Mesenchymal stem cell (in vitro differentiated cells and primary cell): ENCODE data around the gene EML2.

Experiments
- DNase-seq: peaks from one replicate; pipeline ENCODE4 v3.0.0-alpha.2; 2013
- H2AFZ ChIP-seq: one replicate; pipeline ENCODE4 v1.6.1; 2013; ENCODE audit warnings: low read depth, mild to moderate bottlenecking, control low read depth, inconsistent platforms, low read length, moderate library complexity
- H2AK5ac ChIP-seq: 2 replicates; pipeline ENCODE4 v1.6.1; 2013; ENCODE audit warnings: low read length, moderate library complexity, mild to moderate bottlenecking, inconsistent platforms; ENCODE audit not compliant: severe bottlenecking
- H2BK120ac ChIP-seq: one replicate; pipeline ENCODE4 v1.6.1; 2013; ENCODE audit warnings: low read depth, mild to moderate bottlenecking, inconsistent platforms, low read length, moderate library complexity
- H2BK12ac ChIP-seq, 2 experiments: one replicate each; pipeline ENCODE4 v1.6.1; 2013; ENCODE audit warnings: inconsistent platforms in 2 of 2, low read length in 2 of 2, mild to moderate bottlenecking in 2 of 2, moderate library complexity in 2 of 2, control low read depth in 1 of 2
- H2BK15ac ChIP-seq: one replicate; pipeline ENCODE4 v1.6.1; 2013; ENCODE audit warnings: mild to moderate bottlenecking, low read depth, inconsistent platforms; ENCODE audit not compliant: poor library complexity, severe bottlenecking
- H2BK5ac ChIP-seq: 2 replicates; pipeline ENCODE4 v1.6.1; 2013; ENCODE audit warnings: low read depth, mild to moderate bottlenecking, low read length, control low read depth, inconsistent platforms; ENCODE audit not compliant: poor library complexity, severe bottlenecking
- H3K14ac ChIP-seq, 2 experiments: one replicate each; pipeline ENCODE4 v1.6.1; 2013; ENCODE audit warnings: inconsistent platforms in 2 of 2, low read length in 2 of 2, control low read depth in 1 of 2, mild to moderate bottlenecking in 1 of 2, moderate library complexity in 1 of 2
- H3K18ac ChIP-seq, 2 experiments: one replicate each; pipeline ENCODE4 v1.6.1; 2013; ENCODE audit warnings: inconsistent platforms in 2 of 2, low read length in 2 of 2, control low read depth in 1 of 2, low read depth in 1 of 2, mild to moderate bottlenecking in 1 of 2
- H3K23ac ChIP-seq, 2 experiments: one replicate each; pipeline ENCODE4 v1.6.1; 2013; ENCODE audit warnings: inconsistent platforms in 2 of 2, low read length in 2 of 2, mild to moderate bottlenecking in 2 of 2, moderate library complexity in 2 of 2, control low read depth in 1 of 2
- H3K27ac ChIP-seq: 2 replicates; pipeline ENCODE4 v1.5.1; 2013; ENCODE audit warnings: mild to moderate bottlenecking, moderate library complexity, low read length, control low read depth, inconsistent platforms; ENCODE audit not compliant: poor library complexity, severe bottlenecking
- H3K27me3 ChIP-seq, 2 experiments: 2 replicates each; pipeline versions ENCODE4 v1.6.1 to v1.7.0; 2013; ENCODE audit warnings: low read length in 2 of 2, mild to moderate bottlenecking in 2 of 2, moderate library complexity in 2 of 2, control low read depth in 1 of 2, inconsistent platforms in 1 of 2; ENCODE audit not compliant: control insufficient read depth in 1 of 2, insufficient read depth in 1 of 2
- H3K36me3 ChIP-seq, 2 experiments: 2 replicates each; pipeline versions ENCODE4 v1.6.1 to v1.7.0; 2013; ENCODE audit warnings: low read length in 2 of 2, control low read depth in 1 of 2, inconsistent platforms in 1 of 2, low read depth in 1 of 2, mild to moderate bottlenecking in 1 of 2; ENCODE audit not compliant: insufficient read depth in 2 of 2, control insufficient read depth in 1 of 2
- H3K4ac ChIP-seq, 2 experiments: one replicate each; pipeline ENCODE4 v1.6.1; 2013; ENCODE audit warnings: inconsistent platforms in 2 of 2, low read length in 2 of 2, mild to moderate bottlenecking in 2 of 2, moderate library complexity in 2 of 2, control low read depth in 1 of 2, low read depth in 1 of 2
- H3K4me1 ChIP-seq: 2 replicates; pipeline ENCODE4 v1.6.1; 2013; ENCODE audit warnings: low read depth, low read length, control low read depth; ENCODE audit not compliant: control insufficient read depth, insufficient read depth
- H3K4me2 ChIP-seq: 2 replicates; pipeline ENCODE4 v1.6.1; 2013; ENCODE audit warnings: low read length, mild to moderate bottlenecking, inconsistent platforms; ENCODE audit not compliant: poor library complexity, severe bottlenecking
- H3K4me3 ChIP-seq, 2 experiments: 2 replicates each; pipeline versions ENCODE4 v1.5.1 to v1.7.0; 2013; ENCODE audit warnings: low read length in 2 of 2, mild to moderate bottlenecking in 2 of 2, control low read depth in 1 of 2, low read depth in 1 of 2; ENCODE audit not compliant: insufficient read depth in 1 of 2
- H3K79me1 ChIP-seq: replicated peaks from 2 replicates; pipeline ENCODE4 v1.6.1; 2013; ENCODE audit warnings: mild to moderate bottlenecking, control low read depth, low read length, inconsistent platforms; ENCODE audit not compliant: poor library complexity, severe bottlenecking
- H3K9ac ChIP-seq: 2 replicates; pipeline ENCODE4 v1.7.0; 2013; ENCODE audit warnings: mild to moderate bottlenecking, low read length, moderate library complexity
- H3K9me3 ChIP-seq: 2 replicates; pipeline ENCODE4 v1.7.0; 2013; ENCODE audit warnings: mild to moderate bottlenecking, low read length; ENCODE audit not compliant: control insufficient read depth
- H4K8ac ChIP-seq: one replicate; pipeline ENCODE4 v1.6.1; 2013; ENCODE audit warnings: inconsistent platforms, mild to moderate bottlenecking, low read length, moderate library complexity
- H4K91ac ChIP-seq: one replicate; pipeline ENCODE4 v1.6.1; 2013; ENCODE audit warnings: mild to moderate bottlenecking, low read length, inconsistent platforms
- WGBS: methylation state at CpG from one replicate; pipeline ENCODE4 v1.1.7; 2013; ENCODE audit warnings: mixed read lengths; 5-methylcytosine and 5-hydroxymethylcytosine counted together

EML2 gene

DNA sequence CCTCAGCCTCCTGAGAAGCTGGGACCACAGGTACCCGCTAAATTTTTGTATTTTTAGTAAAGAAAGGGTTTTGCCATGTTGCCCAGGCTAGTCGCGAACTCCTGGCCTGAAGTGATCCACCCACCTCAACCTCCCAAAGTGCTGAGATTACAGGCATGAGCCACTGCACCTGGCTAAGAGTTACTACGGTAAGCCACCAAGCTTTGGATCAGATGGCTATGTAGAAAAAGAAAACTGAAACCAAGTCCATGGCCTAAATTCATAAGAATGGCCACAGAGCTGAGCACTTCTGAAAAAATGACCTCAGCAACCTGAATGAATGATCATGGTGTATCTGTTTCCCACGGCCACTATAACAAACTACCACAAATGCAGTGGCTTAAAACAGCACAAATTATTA lies 64.0 kb downstream of the EML2 start:
- H3K27ac ChIP-seq, result no peak overlapping the region
- H3K4me1 ChIP-seq, result peaks cover 19% of the 10 kb centered on the region
- no peak overlapping the region for H3K23ac ChIP-seq
- H2AFZ ChIP-seq, result no peak overlapping the region
- peaks cover 21% of the 10 kb centered on the region for H3K79me1 ChIP-seq
- H2BK15ac ChIP-seq, result no peak overlapping the region
- H3K14ac ChIP-seq, result no peak overlapping the region
- no peak overlapping the region for H3K18ac ChIP-seq
- no peak overlapping the region for H2AK5ac ChIP-seq
- H3K4me2 ChIP-seq, result no peak overlapping the region
- H3K36me3 ChIP-seq, result peaks cover 0 to 5% of the 10 kb centered on the region in 2 experiments
- no peak overlapping the region for H3K4me3 ChIP-seq
- H3K9ac ChIP-seq, result no peak overlapping the region
- H4K91ac ChIP-seq, result no peak overlapping the region
- no peak overlapping the region for H3K4ac ChIP-seq
- no peak overlapping the region for H2BK5ac ChIP-seq
- no peaks in the 10 kb centered on the region for H3K27me3 ChIP-seq
- H2BK120ac ChIP-seq, result no peak overlapping the region
- peak; percentile 34 for DNase-seq
- 100% methylated on average over 2 of the region's 5 CpGs for WGBS
- H2BK12ac ChIP-seq, result no peak overlapping the region
- no peaks in the 10 kb centered on the region for H3K9me3 ChIP-seq
- no peak overlapping the region for H4K8ac ChIP-seq

DNA sequence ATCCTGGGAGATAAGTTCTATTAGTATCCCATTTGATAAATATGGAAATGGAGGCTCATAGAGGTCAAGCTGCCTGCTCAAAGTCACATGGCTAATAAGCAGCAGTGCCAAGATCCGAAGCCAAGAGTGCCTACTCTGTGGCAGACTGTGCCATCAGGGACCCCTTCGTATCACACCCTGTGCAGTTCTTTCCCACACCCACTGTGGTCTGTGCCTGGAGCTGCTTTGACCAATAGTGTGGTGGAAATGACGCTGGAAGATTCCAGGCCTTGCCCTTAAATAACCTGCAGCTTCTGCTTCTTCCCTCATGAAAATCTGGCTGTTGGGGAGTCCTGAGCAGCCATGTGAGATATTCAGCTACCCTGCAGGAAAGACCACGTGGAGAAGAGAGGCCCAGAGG lies 64.7 kb downstream of the EML2 start:
- Histone ChIP-seq H3K14ac (no peak overlapping the region), H3K36me3 (peaks cover 0 to 5% of the 10 kb centered on the region in 2 experiments), H3K27me3 (no peaks in the 10 kb centered on the region), H3K27ac (no peak overlapping the region), H2BK12ac (peak overlapping the region; percentile 4 to 29), H2AK5ac (peak overlapping the region; percentile 23), H3K4me1 (peaks cover 21% of the 10 kb centered on the region), H3K23ac (no peak overlapping the region), H3K79me1 (peaks cover 25% of the 10 kb centered on the region), H3K18ac (peak overlapping the region in 1 of 2 experiments; percentile 40), H3K4me3 (no peak overlapping the region), H2AFZ (no peak overlapping the region), H3K9ac (no peak overlapping the region), H4K8ac (peak overlapping the region; percentile 19), H2BK5ac (no peak overlapping the region), H2BK15ac (no peak overlapping the region), H4K91ac (peak overlapping the region; percentile 53), H3K4ac (no peak overlapping the region), H3K9me3 (no peaks in the 10 kb centered on the region), H2BK120ac (no peak overlapping the region), H3K4me2 (no peak overlapping the region)
- WGBS, result 79% methylated on average over 4 of the region's 4 CpGs
- no peak for DNase-seq

DNA sequence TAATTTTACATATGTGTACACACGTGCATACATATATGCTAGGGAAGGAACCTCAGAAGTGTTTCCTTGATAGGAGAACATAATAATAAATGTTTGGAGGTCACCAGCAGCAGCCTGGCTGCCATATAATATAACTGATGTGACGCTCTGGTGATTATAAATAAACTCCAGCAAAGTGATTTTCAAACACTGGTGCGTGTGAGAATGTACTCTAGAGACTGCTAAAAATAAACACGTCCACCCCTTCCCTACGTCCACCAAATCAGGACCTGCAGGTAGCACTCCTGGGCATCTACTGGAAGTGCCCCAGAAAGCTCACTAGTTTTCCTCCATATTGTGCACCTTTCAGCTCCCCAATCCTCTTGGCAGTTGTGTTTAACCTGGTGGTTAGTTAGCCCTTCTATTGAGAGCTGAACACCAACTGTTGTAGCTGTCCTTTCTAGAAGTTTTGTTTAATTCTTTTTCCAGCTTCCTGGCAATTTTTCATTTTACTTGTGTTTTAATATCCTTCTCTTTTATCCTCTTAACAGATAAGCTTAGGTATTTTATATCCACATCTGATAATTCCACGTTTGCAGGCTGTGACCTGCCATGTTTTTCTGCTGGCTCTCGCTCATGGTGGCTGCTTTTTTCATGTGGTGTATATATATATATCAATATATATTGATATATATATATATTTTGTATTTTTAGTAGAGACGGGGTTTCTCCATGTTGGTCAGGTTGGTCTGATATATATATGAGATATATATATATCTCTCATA lies 67.6 kb downstream of the EML2 start:
- Histone ChIP-seq H3K4me2 (no peak overlapping the region), H3K4ac (no peak overlapping the region), H3K9me3 (no peaks in the 10 kb centered on the region), H2AFZ (no peak overlapping the region), H3K27me3 (no peaks in the 10 kb centered on the region), H4K91ac (no peak overlapping the region), H3K18ac (no peak overlapping the region), H2BK15ac (no peak overlapping the region), H3K4me1 (peaks cover 19% of the 10 kb centered on the region), H3K9ac (no peak overlapping the region), H3K14ac (no peak overlapping the region), H3K36me3 (peaks cover 0 to 5% of the 10 kb centered on the region in 2 experiments), H2BK12ac (no peak overlapping the region), H3K27ac (no peak overlapping the region), H2AK5ac (no peak overlapping the region), H2BK120ac (no peak overlapping the region), H3K79me1 (peaks cover 27% of the 10 kb centered on the region), H4K8ac (no peak overlapping the region), H3K4me3 (no peak overlapping the region), H3K23ac (no peak overlapping the region), H2BK5ac (no peak overlapping the region)
- no peak for DNase-seq
- 73% methylated on average over 5 of the region's 8 CpGs for WGBS

DNA sequence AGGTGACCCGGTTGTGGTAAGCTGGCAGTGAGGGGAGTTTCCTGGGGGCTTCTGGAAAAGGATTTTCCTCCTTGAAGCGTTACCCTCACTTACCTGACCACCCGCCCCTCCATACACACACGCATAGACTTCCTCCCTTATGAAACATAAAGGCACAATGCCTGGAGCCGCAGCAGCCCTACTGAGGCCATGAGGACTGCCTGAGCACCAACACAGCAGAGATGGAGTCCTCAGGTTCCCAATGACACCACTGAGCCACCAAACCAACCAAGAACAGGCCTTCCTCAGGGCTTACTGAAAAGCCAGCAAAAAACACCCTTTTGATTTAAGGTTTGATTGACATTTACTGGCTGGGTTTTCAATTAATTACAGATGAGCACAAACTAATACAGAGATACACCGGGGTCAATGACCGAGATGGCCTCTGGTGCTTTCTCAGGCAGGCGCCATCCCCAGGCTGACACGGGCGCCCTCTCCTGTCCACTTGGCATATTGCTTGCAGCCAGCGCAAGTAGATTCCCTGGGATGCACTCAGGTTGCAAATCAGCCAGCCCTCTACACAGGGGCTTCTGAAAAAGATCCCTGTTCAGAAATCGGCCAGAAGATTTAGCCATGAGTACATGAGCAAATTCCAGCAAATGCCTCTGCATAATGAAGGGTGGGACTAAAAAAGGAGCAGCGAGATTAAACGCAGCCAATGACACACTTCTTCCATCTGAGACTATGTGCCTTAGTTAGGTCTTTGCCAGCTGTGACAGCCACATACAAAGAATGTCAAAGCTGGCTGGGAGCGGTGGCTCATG lies 69.4 kb downstream of the EML2 start:
- H4K91ac ChIP-seq, result no peak overlapping the region
- no peak overlapping the region for H2BK120ac ChIP-seq
- peak overlapping the region; percentile 69 for H4K8ac ChIP-seq
- no peak overlapping the region for H2BK12ac ChIP-seq
- H3K18ac ChIP-seq, result no peak overlapping the region
- H3K14ac ChIP-seq, result no peak overlapping the region
- H2AK5ac ChIP-seq, result peak overlapping the region; percentile 59
- peaks cover 28% of the 10 kb centered on the region for H3K79me1 ChIP-seq
- 57% methylated on average over 14 of the region's 15 CpGs for WGBS
- no peak overlapping the region for H3K27ac ChIP-seq
- no peak overlapping the region for H2BK15ac ChIP-seq
- H3K4ac ChIP-seq, result no peak overlapping the region
- H2AFZ ChIP-seq, result no peak overlapping the region
- H3K9me3 ChIP-seq, result no peaks in the 10 kb centered on the region
- H3K4me2 ChIP-seq, result no peak overlapping the region
- H2BK5ac ChIP-seq, result no peak overlapping the region
- DNase-seq, result no peak
- no peak overlapping the region for H3K9ac ChIP-seq
- H3K23ac ChIP-seq, result no peak overlapping the region
- H3K36me3 ChIP-seq, result peaks cover 0 to 5% of the 10 kb centered on the region in 2 experiments
- H3K27me3 ChIP-seq, result no peaks in the 10 kb centered on the region
- peaks cover 13% of the 10 kb centered on the region for H3K4me1 ChIP-seq
- H3K4me3 ChIP-seq, result peak overlapping the region in 1 of 2 experiments; percentile 14
